GDM1 (cell line): ENCODE measurements around the gene DGKD.

Source experiments
- DNase-seq: peaks from one replicate; lab custom pipeline; 2025; lab: John Stamatoyannopoulos, UW

Gene DGKD

GRCh38 chr2:233476651-233477547, 122.6 kb downstream of the DGKD start:
- no peak for DNase-seq

DNA sequence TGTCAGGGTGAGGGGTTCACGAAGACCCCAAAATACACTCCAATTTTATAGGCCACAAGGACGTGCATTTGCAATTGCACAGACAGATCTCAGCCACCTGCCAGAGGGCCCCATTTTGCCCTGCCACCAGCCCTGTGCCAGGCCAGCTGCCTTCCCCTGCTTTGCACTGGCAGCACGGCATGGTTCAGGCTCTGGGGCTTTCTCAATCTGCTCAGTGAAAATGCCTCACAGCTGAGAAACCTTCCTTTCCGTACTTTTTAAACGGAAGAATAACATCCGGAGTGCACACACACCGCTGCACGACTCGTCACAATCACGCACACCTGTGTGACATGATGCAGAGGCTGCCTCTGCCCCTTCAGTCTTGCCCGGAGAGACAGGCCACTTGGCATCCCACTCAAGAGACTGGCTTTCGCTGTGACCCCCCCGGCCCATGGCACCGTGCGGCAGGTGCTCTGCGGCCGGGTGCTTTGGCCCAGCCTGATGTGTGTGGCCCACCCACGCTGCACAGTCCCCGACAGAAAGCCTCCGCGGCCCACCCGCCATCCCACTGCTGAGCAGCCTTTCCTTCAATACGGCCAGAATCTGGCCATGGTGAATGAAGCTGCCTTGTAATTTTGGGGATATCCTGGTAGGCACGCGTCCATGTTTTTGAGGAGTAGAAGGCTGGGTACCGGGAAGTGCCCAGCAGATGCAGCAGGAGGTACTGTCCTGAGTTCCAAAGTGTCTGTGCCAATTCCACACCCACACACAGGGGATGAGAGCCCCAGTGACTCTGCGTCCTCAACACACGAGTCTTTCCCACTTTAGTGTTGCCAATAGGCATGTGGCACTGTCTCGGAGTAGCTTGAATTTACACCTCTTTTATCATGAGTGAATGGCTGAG, 123.5 kb downstream of the DGKD start:
- DNase-seq = no peak

- no peak for DNase-seq
These were observed 125.6 kb downstream of the DGKD start for GRCh38 chr2:233479616-233480489.

GRCh38 chr2:233480490-233481202, 126.4 kb downstream of the DGKD start:
- DNase-seq = no peak

DNA sequence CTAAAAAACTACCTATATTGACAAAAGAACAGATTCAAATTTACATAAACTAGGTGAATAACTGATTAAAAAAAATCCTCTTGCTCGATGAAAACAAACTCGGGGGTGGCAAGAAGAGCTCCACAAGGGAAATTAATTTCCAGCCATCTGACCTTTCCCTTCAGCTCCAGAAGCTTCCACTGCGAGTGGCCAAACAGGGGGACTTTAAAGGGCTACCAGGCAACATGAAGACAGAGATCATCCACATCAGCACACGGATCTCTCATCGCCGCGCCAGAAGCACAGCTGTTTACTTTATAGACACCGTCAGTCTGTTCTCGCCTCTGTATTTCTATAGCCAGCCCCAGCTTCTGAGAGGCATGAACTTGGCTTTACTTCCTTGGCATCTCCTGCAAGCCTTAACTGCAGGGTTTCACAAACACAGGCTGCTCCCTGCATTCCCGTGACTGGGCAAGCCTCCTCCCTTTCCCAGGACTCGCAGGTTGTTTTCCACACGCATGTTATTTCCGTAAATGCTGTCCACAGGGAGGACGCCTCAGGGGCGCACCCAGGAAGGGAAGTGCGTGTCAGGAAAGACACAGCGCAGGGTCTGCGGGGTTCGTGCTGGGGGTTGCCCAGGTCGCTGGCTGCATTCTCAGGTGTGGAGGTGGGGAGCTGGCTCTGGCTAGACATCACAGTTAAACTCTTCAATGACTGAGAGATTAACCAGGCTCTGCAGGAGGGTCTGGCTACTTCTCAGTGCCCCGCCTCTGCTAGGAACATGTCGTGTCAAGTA, 127.3 kb downstream of the DGKD start:
- no peak for DNase-seq

GRCh38 chr2:233482616-233483015, 128.3 kb downstream of the DGKD start:
- DNase-seq = no peak

GRCh38 chr2:233485726-233486125, 131.4 kb downstream of the DGKD start:
- no peak for DNase-seq

DNA sequence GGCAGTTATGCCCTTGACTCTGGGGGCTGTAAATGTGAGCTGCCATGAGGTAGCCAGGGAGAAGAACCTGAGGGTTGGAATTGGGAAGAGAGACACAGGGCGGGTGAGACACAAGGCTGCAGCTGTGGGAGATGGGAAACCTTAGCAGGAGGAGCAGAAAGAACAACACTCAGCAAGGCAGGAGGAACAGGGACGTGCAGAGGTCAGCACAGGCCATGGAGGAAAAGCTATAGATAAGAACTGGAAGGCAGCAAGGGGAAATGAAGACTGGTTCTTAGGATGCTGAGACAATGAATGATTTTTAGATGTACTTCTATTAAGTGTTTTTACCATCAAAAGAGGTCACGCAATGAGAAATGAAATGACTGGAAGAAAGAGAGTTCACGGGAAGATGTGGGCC, 132.1 kb downstream of the DGKD start:
- DNase-seq = no peak

GRCh38 chr2:233486778-233487552, 132.7 kb downstream of the DGKD start:
- DNase-seq = no peak

- no peak for DNase-seq
These were observed 133.6 kb downstream of the DGKD start for GRCh38 chr2:233487748-233488345.

DNA sequence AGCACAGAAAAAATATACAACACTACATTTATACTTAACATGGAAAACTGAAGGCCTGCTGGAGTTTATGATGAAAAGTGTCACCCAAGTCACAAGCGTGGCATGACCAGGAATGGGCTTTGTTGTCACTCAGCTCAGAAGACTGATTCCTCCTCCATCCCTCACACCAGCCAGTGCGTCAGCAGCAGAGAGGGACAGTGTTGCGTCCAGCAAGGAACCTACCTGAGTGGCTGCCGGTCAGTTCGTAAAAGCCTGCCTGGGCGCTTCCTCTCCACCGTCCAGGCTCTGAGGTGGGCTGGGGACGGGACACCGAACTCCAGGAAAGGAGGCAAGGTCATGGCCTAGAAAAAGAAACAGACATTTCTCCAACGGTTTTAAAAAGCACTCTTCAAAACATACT, 134.8 kb downstream of the DGKD start:
- no peak for DNase-seq

DNA sequence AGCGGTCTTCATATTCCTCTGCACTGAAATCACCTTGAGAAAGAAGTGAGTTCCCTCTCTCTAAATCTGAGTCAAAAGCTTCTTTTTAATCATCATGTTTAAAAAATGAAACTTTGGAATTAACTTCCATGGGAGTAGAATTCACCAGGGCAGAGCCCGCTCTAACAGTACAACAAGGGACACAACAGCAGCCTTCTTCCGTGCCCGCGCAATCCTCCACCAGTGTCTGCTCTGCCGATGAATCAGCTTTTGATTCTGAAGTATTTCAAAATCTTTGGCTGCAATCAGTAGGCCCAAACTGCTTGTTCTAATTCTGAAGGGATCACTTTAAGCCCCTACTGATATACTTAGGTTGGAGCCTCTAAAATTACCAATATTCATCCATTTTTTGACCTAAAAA, 135.4 kb downstream of the DGKD start:
- no peak for DNase-seq

- no peak for DNase-seq
These were observed 136.5 kb downstream of the DGKD start for GRCh38 chr2:233490831-233491230.

- no peak for DNase-seq
These were observed 137.0 kb downstream of the DGKD start for GRCh38 chr2:233491326-233491725.

- DNase-seq = no peak
These were observed 137.8 kb downstream of the DGKD start for GRCh38 chr2:233492078-233492477.

GRCh38 chr2:233492751-233493150, 138.5 kb downstream of the DGKD start:
- DNase-seq = no peak

DNA sequence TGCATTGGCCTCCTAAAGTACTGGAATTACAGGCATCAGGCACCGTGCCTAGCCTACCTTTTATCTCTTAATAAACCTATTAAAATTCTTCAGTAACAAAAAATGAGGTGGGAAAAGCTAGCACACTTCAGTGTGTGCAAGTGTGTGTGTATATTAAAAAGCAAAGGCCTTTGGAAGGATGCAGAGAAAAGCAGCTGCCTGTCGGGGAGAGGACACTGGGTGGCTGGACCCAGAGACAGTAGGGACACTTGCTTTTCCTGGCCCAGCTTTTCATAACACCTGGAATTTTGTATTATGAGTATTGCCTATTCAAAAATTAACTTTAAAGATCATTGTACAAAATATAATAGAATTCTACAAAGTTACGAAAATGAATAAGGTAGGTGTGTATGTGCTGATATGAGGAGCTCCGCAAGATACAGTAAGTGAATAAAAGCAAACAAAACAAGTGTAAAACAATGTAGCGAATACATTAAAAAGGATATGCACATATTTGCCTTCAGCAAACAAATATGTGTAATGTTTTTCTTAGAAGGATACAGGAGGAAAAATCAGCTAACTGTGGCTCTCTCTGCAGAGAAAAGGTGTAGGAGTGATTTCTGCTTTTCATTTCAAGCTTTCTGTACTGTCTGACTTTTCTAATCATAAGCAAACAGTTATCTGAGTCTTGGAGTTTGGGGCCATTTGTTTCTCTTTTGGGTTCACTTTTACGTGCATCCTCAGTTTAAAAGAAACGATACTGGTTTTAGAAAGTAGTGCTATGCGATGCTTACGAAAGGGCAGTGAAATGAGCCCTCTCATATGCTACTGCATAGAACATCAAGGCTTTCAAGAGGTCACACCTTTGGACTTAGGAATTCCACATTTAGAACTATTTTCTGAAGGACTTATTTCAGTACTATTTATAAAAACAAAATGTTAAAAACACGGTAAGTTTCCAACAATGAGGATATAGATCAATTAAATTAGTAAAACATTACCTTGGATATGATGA, 141.5 kb downstream of the DGKD start:
- DNase-seq = no peak

- DNase-seq = no peak
These were observed 143.4 kb downstream of the DGKD start for GRCh38 chr2:233497692-233498091.
